NCI-H2081 (cell line): ENCODE data around the gene GALR2.

Source experiments
- DNase-seq, 2 experiments: peaks; one replicate each; lab custom pipeline; 2025; lab: John Stamatoyannopoulos, UW

GALR2 gene

DNA sequence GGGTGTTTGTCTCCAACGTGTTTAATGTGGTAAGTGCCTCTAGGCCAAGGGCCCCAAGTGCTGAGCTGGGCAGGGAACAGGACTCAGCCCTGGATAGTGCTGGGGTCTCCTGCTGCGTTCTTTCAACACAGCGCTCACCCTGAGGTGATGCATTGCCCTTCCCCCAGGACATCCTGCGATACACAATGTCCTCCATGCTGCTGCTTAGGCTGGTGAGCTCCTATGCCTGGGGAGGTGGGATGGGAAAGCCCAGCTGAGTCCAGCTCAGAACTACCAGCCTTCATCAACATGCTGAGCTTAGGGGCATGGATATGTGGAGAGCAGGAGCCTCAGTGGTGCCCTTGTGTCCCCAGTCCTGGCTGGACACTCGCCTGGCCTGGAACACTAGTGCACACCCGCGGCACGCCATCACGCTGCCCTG lies 5.0 kb downstream of the GALR2 start:
- DNase-seq: no peak

DNA sequence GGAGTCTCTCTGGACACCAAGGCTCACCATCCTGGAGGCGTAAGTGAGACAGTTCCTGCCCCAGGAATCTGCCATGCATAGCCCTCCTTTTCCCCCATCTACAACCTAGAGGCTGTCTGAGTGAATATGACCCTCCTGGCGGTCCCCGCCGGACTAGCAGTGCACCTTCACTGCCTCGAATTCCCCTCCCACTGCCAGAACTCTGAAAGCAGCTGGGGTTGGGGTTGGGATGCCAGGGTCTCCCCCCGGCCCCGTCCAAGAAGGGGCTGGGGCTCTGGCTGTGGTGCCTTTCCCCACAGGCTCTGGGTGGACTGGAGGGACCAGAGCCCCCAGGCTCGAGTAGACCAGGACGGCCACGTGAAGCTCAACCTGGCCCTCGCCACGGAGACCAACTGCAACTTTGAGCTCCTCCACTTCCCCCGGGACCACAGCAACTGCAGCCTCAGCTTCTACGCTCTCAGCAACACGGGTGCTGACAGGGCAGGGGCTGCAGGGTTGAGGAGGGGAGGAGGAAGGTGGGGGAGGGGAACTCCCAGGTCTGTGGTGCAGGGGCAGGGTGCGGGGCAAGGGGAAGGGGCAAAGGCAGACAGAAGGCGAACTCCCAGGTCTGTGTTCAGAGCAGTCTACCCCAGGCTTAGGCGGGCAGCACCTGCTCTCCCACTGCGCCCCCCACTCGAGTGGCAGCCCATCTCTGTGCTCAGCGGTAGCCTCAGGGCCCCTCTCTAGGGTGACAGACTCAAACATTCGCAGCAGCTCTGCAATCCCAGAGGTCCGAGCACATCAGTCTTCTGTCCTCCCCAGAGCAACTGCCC lies 5.6 kb downstream of the GALR2 start:
- no peak for DNase-seq

DNA sequence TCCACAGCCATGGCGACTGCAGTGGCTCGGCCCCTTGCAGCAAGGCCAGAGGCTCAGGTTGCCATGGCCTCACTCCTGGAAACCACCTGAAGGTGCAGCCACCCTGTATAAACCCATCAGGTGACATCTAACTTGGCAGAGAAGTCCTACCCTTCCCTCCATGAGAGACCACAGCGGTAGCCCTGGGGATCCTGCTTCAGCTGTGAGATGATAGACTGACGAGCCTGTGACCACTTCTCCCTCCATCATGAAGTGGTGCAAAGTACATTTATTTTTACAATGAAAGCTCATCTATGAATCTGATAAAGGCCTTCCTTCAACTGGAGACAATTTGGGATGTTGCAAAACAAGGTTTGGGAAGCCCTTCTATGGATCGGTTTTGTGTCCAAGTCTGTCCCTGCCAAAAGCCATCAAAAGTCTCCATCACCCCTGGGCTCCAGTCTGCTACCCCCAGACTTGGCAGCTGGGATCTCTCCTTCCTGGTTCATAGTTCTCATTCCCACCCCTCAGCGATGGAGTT lies 6.2 kb downstream of the GALR2 start:
- no peak for DNase-seq

DNA sequence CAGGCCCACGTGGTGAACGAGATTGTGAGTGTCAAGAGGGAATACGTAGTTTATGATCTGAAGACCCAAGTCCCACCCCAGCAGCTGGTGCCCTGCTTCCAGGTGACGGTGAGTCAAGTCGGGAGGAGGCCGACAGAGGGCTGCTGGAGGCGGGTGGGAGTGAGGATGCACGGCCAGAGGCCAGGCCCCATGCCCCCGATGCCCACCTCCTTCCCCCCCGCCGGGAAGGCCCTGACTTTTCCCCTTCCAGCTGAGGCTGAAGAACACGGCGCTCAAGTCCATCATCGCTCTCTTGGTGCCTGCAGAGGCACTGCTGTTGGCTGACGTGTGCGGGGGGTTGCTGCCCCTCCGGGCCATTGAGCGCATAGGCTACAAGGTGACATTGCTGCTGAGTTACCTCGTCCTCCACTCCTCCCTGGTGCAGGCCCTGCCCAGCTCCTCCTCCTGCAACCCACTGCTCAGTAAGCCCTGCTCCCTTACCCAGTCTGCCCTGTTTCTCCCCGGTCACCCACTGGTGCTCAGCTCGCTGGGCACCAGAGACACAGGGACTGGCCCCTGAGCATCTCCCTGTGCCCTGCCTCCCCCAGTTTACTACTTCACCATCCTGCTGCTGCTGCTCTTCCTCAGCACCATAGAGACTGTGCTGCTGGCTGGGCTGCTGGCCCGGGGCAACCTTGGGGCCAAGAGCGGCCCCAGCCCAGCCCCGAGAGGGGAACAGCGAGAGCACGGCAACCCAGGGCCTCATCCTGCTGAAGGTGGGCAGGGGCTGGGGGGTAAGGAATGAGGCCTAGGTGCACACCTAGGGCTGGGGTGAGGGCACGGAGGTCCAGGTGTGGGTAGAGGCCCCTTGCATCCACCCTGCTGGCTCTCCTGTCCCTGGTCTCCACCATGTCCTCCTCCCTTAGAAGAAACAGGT lies 7.0 kb downstream of the GALR2 start:
- no peak for DNase-seq

DNA sequence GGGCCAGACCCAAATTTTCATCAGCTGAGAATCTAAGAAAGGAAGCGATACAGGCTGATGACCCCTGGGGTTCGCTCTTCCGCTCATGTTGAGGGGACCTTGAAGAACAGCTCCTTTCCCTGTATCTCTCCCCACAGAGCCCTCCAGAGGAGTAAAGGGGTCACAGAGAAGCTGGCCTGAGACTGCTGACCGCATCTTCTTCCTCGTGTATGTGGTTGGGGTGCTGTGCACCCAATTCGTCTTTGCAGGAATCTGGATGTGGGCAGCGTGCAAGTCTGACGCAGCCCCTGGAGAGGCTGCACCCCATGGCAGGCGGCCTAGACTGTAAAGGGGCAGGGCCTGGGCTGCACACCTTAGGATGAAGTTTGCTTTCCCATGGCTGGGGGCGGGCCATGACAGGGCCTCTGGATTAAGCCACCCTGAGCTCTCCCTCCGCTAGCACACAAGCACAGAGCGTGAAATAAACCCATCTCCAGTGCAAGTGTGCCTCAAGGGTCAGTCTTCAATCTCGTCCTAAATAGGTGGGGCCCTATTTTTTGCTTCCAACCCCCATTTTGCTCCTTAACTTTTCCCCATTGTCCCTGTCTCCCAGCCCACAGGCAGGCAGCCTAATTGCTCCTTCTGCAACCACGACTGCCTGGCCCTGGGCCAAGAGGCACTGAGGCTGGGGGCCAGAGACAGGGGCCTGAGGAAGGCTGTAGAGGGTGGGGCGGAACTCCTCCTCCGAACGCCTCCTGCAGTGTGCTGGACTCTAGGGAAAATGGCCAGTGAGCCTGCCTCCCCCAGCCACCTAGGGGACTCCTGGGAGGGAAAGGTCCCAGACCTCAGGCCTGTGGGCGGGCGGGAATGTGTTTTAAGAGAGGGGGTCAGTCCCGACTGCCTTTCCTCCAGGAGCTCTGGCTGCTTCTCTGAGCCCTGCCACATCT lies 8.0 kb downstream of the GALR2 start:
- DNase-seq: no peak

DNA sequence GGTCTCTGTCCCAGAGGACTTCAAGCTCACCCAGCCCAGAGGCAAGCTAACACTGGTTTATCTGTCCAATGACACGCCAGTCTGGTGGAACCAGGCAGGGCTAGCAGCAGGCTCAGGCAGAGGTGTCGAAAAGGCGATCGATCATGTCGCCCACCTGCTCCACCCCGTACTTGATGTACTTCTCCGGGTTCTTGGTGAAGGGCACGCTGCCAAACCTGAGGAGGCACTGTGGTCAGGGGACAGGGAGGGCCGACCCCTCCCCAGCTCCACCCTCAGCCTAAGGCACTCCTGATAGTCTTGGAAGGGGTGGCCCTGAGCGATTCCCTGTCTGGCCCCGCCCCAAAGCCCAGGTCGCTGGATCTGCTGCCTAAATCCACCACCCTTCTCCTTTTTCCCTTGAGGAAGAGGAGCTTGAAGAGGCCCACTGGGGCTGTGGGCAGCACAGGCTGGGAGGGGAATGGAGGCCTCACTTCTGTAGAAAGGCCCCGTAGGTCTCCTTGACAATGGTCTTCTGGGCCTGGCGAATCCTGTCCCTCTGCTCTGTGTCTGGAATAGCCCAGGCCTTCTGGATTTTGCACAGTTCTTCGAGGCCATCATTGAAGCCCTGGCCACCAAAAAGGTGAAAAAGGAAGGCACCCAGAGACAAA lies 9.1 kb downstream of the GALR2 start:
- DNase-seq: no peak

DNA sequence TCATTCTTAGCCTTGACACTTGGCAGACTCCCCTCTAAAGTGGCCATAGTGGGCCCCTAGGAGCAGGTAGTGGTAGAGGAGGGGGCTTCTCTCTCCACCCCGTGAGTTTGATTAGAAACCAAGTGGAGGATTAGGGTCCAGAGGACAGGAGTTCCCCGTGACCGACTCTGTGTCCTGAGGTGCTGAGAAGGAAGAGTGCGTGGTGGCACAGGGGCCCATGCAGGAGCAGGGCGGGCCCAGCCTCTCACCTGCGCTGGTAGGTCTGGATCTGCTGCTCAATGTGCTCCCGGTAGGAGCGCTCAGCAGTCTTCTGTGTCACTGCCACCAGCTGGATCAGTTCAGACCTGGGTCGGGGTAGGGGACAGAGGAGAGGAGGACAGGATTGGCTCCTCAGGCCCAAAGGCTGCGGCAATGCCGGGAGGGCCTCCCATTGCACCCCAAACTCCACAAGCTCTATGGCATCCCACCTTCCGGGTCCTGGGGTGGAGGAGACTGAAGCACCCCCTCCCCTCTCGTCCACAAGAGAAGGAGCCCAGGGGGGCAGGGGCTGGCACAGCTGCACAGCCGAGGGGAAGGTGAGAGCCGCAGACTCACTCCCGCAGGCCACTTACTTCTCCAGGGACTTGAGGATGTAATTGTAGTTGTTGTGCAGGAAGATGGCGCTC lies 10.6 kb downstream of the GALR2 start:
- DNase-seq: no peak

DNA sequence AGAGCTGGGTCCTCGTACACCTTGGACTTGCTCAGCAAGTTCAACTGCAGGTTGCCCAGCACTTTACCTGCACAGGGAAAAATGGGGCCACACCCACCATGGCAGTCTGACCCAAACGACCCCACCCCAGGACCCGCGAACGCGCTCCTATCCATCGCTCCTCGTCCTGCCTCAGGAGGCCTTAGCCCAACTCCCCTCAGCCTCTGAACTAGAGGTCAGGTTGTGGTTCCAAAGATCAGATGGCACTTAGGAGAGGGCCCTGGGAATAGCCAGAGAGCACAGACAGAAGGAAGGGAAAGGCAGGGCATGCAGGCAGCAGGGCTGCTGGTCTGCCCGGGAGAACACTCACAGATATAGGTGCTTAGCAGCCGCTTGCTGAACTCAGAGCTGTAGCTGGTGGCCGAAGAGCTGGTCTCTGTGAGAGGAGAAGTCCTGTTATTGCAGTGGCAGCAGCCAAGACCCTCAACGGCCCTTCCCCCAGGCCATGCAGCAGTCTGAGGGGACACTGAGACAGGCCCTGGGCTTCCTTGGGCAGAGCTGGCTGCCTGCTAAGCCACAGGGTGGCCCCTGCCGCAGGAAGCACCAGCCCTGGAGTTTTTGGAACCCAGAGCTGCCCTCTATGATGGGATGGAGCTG lies 11.3 kb downstream of the GALR2 start:
- no peak for DNase-seq

DNA sequence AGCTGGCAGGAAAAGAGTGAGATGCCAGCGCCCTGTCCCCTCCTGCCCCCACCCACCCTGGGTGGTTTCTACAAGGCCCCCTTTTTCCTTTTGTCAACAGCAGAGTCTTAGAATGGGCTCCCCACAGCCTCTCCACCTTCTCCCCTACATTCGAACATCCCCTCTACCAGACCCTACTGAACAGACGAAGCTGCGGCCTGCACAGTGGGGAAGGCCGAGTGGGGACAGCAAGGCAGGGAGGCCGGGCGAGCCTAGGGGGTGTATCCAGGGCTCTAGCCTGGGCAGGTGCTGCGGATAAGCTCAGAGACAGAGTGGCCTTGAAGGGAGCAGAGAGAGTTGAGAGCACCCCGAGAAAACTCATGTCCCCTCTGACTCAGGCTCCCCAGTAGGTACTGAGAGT lies 11.8 kb downstream of the GALR2 start:
- no peak for DNase-seq

DNA sequence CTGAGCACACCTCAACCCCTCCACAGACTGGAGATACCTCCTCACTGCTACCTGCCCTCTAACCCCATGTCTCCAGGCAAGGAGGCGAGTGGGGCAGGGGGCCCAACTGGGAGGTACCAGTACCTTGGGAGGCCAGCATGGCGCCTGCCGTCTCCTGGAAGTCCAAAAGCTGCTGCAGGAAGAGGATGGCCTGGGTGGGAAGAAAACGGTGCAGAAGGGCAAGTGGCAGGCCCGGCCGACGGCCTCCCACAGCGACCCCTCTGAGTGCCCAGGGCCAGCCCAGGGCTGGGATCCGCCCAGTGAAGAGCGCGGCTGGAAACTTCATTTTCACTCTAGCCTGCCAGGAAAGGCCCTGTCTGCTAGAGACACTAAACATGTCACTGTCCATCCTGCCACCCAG lies 12.9 kb downstream of the GALR2 start:
- no peak for DNase-seq

DNA sequence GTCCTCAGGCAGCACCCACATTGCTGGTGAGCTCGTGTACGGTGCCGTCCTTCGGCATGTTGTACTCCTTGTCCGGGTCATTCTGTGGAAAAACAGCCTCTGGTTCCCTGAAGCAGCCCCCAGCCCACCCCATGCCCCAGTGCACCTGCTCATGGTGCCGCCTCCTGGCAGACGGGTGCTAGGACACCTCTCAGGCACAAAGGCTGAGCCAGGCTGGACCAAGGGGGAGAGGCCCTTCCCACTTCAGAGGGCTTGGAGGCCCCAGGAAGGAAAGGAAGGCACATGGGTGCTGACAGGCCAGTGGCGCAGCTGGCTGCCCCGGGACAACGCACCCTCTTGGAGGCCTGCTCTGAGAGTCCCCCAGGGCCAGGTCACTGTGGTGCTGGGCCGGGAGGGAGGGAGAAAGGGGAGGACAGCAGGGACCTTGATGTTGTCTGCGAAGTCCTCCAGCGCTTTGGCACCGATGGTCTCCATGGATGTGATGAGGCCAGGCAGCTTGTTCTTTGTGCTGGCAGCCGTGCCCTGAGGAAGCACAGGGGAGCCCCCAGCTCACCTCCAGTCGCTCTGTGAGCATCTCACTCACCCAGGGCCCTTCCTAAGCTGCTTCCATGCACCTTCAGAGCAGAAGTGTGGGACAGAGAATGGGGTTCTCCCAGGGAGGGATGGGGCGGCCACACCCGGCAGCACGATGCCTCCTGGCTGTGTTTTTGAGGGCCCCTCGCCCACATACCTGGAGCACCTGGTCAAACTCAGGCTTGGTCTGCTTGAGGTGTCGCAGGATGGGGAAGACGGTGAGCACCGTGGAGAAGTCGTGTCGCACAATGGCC lies 13.7 kb downstream of the GALR2 start:
- DNase-seq: no peak

DNA sequence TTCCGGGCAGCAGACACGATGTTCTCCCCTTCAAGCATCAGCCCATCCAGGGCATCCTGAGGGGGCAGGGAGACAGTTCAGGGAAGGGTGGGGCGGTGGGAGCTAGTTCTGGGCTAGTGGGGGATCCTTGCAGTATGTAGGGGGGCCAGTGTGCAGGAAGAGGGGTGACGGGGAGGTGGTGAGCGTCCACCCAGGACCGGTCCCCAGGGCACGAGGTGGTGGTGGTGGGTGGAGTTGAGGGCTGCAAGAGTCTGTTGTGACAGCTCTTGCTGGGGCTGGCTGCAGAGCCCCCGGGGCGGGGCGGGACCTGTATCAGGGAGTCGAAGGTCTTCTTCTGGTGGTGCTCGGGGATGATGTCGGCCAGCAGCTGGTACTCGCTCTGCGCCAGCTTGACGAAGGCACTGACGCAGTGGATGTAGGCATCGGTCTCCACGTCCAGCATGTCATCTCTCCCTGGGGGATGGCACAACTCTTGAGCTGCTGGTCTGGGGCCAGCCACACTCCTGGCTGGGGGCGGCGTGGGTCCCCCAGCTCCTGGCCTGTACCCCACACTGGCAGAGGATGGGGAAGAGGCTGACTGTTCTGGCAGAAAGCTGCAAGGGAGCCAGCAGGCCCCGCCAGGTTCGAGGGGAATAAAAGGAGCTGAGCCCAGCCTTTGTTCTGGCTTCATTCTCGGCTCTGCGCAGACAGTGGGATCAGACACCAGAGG lies 14.4 kb downstream of the GALR2 start:
- no peak for DNase-seq

DNA sequence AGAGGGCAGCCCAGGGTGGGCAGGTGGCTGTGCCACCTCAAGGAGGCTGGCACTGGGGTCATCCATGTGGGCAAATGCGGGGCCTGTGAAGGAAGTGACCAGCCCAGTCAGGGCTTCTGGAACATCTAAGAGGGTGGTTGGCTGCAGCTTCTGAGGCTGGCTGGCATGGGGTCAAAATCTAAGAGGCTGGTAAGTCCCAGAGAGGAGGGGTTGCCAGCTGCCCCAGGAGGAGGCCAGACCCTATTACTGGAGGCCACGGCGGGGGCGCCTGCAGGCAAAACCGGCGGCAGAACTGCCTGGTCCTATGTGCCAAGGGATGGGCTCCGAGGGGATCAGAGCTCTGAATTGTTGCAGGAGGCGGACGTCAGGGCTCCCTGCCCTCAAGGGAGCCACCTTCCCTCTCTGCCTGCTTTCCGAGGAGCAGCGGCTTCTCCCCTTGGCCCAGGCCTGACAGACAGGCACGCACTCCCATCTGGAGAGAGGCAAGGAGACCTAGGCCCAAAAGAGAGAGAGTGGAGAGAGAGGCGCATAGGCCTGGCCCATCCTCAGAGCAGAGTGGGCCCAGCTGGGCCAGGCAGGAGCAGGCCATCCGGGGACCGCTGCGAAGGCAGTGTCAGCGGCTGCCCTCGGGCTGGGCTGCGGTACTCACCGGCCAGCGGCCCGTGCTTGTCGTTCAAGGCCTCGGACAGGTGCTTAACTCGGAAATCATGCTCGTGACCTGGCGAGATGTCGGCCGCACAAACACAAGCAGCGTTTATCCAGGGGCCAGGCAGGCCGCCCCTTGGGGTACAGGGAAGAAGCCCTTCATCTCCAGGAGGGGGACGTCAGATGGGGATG lies 15.3 kb downstream of the GALR2 start:
- no peak for DNase-seq

DNA sequence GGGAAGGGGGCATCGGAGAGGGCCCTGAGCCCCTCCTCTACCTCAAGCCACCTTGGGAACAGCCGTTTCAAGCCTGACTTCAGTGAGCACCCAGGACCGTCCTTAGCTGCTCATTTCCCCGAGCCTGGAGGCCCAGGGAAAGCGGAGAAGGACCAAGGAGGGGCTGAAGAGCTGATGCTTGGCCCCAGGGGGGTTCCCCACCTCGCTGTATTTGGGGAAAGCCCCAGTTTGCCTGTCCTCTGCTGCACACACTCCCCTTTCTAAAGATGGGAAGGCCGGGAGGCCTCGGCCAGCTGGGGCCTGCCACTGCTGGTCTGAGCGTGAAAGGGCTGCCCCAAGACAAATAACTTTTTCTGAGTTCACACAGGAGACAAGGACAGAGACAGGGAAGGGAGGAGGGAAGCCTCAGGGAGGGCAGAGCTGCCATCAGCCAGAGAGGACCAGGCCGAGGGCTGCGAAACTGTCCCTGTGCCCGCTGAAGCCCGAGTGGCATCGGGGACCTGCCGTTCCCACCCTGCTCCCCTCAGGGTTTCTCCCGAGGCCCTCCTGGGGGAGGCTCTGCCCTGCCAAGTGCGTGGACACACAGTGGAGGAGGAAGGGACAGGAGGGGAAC lies 16.0 kb downstream of the GALR2 start:
- no peak for DNase-seq

DNA sequence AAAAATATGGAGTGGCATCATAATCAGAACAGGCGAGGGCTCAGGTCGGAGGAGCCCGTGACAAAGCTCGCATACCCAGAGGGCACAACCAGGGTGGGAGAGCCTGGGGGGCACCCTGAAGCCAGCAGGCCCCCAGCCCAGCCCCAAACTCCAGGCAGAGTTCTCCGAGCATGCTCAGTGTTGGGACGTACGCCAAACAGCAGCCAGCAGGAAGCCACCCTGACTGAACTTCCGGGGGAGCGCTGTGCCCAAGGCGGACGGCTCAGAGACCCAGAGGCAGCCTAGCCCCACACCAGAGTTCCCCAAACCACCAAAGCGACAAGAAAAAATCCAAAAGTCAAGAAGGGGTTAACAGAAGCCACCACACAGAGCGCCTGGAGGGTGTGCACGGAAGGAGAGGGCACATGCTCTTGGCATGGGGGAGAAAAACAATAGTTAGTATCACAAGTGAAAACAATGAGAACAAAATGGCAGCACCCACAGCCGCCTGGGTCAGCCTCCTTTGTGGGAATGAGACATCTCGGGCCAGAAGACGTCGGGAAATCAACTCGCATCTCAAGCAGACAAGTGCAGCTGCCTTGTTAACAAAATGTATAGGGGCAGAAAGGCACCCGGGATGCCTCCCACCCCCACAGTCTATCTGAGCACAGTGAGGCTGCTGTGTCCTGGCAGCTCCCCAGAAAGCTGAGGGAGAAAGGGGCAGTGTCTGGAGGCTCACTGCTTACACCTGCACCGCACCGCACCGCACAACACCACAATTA lies 17.1 kb downstream of the GALR2 start:
- no peak for DNase-seq
